M059J (cell line): ENCODE data around the gene MOB3B. TPM values are rescaled to one million over a fixed set of nuclear protein-coding genes. Genes with fewer than 3 reads are reported as not detected.
A peak's percentile ranks its signal among the peaks of the same experiment; 100 is the strongest.

ENCODE experiments used
- DNase-seq: peaks from one replicate; pipeline ENCODE4 v3.0.0-alpha.2; 2012; ENCODE audit warnings: low read depth
- total RNA-seq: library from RNA; depleted of rRNA; stranded (reverse); fragments of >200 nt; shearing (Covaris generic); gene quantifications from 2 replicates; pipeline ENCODE4 v1.2.3, GENCODE V29; 2014

The MOB3B gene
- total RNA-seq, 1 experiment from 2014 or later: 0.15 TPM

DNA sequence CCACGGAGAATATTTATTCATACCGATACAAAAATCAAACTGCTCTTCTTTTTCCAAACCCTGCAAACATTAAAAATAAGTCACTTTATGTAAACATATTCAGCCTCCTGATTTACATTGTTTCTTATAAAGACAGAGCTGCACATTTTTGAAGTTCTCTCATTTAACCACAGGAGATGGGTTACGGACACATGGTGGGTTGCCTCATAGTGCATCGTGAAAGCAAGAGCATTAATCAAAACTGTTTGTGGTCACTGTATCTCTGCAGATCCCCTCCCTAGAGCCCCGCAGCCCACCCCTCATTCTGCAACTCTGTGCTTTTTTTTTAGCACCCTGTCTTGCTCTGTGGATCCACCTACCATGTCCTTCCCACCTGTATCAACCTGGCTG lies 189.3 kb downstream of the MOB3B start:
- DNase-seq: no peak

DNA sequence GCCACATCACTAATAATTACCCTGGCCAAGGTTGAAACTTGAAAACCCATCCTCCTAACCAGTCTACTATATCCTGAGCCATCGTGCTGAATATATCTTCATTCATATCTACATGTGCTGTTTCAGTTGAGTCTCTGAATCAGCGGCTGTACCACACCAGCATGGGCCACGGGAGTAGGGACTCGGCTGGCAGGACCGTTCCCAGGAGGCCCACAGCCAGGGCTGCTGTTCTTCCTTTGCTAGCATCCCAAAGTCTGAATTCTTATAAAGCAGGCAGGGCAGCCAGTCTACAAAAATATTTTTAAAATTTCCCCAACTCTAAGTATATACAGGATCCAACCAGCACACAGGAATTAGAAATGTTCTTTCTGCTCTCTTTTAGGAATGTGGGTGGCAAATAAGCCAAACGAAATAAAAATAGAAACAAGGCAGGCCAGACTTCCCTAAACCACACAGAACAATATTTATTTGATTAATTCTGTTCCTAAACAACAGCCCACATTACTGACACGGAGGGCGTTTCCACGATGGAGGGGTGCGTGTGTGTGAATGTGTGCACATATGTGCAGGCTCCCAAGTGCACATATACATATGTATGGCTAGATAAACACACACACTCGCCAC lies 189.8 kb downstream of the MOB3B start:
- DNase-seq: no peak

DNA sequence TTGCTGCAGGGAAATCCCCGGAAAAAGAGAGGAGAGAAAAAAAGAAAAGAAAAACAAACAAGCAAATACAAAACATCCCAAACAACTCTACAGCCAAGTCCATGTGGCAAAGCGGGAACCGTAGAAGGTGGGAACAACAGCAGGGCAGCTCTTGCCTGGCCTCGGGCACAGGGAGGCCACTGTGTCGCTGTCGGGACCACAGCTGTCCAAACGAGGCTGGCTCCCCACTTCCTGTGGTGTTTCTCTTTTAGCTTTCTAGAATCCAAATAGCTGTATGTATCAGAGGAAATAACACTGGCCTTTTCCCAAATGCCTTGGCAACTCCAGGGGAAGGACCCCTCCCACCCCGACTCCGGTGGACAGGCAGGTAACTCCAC lies 191.1 kb downstream of the MOB3B start:
- DNase-seq: no peak

DNA sequence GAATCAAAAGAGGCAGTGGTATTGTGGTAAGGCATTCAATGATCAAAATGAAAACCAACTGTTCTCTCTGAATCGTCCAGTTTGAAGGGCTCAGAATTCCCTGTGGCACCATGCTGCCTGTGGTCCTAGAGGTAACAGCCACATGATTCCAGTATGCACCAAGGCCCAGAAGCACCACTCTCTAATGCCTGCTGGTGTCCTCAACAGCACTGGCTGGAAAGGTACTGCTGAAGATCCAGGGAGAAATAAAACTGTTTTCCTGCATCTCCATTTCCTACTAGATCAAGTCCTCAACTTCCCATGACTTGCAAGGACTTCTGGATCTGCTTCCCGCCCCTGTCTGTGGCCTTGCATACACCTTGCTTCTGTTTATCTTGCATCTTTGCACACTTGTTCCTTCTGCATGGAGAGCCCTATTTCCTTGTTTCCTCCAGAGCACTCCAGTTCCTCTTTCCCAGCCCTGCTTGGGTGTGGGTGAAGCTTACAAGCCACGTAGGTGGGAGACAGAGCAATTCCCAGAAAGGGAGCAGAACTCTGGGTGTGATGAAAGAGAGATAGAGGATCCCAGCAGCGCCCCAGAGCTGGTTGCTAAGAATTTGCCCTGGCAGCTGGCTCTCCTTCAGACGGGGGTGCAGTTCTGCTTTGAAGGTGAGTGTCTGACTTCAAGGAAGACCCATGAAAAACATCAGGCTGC lies 191.6 kb downstream of the MOB3B start:
- no peak for DNase-seq

DNA sequence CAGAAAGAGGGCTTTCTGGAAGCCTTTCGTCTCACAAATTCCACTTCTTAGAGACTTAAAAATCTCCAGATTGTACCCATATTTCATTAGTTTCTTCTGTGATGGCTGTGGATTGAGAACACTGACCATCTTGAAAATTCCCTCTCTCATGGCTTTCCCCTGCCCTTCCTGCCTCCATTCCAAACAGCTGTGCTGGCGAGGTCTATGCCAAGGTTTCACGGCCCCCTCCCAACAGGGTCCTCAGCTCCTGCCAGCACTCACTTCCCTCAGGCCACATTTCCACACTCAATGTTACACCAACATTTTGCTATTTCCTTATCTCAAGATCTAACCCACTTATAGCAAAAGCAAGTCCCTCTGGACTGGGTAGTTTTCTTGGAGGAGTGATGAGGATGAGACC lies 192.4 kb downstream of the MOB3B start:
- DNase-seq: peak; percentile 9

DNA sequence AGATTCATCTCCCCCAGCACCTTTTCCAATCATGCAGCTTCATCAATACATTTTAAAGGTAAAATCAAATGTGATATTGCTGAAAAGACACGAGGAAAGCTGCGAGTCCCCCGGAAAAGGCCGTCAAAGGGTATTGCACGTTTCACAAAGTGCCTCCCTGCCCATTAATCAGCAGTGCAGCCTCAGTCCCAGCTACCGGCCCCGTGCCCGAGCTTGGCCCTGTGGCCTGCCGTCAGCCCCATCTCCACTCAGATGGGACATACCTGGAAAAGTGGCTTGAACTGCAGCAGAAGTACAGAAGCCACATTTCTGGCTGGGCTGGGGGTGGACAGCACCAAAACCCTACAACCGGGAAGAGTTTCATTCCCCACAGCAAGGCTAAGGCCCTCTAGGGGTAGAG lies 192.8 kb downstream of the MOB3B start:
- DNase-seq: no peak

DNA sequence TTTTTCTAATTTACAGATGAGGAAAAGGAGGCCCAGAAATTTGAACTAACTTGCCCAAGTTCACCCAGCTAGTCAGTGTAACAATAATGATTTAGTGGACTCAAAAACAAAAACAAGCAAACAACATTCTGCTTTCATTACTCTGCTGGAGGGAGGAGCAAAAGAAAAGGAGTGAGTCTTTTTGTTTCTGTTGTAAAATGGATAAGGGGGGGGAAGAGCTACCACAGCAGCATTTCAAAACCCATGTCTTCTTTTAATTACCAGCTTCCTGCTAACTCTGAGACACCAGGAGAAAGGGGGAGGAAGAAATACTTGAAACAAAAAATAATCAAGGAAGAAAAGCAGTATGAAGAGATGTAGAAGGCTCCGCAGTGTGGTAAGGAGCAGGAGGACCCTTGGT lies 193.5 kb downstream of the MOB3B start:
- no peak for DNase-seq

DNA sequence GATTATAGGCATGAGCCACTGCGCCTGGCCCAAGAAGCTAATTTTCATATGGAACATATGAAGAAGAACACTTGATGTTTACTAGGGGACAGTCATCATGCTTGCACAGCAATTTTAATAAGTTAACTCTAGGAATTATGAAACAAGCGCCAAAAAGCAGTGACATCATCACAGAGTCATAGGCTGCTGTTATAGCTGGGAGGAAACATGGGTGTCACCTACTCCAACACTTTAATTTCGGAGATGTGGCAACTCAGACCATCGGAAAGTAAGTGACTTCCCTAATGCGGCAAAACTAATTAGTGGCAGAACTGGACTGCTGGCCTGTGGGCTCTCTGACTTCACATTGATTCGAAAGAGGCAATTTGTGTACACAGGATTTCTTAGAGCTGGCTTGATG lies 194.5 kb downstream of the MOB3B start:
- no peak for DNase-seq

DNA sequence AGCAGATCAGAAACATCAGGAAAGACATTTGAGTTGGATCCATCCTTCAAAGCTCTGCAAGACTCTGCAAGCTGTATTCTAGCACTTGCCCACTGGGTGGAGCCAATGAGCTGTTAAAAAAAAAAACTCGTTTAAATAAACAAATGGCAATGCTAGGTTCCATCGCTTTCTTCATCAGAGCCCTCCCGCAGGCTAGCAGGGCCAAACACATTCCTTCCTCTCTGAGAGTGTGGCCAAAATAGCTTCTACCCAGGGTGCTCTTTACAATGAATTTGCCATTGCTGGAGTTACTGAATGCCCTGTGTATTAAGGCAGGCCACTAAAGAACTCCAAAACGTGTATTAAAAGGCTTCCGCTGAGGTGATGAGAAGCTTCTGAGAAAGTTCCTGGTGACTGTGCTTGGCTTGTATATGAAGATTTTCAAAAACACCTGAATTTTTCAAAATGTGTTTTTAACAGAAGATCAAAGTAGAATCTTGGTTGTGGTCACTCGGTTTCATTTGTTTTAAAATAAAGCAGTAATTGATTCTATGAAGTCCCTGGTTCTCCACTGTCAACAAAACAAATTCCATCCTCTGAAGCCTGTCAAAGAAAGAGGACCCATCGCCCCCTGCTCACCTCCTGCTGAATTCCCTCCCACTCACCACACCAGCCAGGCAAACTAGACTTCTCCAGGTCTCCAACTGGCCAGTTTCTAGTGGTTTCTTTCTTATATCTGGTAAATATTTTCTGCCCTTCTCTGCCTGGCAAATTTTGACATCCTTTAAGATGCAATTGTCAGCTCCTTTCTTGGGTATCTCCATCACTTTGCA lies 196.2 kb downstream of the MOB3B start:
- peak; percentile 74 for DNase-seq

DNA sequence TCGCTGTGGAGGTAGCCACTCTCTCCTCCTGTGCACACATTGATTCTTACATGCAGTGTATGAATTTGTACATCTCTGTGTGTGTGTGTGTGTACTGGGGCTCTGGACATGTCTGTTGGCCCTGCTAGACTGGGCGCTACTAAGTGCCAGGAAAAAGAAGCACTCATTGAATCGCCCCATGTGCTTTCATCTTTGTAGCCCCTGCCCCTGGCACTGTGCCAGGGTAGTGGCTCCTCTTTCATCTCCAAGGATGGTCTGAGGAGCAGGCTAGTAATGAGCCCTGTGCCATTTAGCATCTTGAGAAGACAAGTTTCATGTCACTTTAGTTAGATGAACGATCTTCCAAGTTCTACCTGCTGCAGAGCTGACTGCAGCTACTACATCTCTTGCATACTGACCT lies 198.2 kb downstream of the MOB3B start:
- no peak for DNase-seq

DNA sequence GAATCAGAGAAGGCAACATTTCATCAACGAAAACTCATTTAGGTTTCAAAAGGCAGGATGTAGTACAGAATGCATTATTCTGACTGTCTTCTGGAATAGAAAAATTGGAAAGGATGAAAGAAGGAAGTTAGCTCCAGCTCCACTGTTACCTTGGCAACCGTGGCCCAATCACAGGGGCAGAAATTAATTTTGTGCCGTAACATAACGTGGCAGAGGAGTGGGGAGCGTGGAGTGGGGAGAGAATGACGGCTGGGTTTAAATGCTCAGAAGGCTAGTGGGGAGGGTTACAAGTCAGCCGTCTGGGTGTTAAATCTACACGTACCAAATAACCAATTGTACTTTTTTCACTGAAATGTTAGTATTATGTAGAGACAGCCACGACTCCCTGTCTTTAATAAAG lies 200.3 kb downstream of the MOB3B start:
- no peak for DNase-seq

DNA sequence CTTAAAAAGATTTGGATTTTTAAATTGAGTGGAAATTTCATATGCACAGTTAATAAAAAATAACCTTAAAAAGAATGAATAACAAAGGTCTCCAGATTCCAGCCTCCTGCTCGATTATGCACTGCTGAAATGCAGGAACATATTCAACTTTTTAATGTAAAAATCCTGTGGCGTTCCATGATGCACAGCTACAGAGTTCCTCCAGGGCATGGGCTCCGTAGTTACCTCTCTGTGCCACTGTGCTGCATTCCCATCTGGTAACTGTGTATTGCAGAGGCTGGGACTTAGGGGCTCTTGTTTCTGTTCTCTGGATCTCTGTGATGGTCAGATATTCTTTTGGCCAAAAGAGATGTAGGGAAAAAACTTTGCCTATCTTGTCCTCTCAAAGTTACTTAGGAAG lies 201.1 kb downstream of the MOB3B start:
- DNase-seq: no peak

DNA sequence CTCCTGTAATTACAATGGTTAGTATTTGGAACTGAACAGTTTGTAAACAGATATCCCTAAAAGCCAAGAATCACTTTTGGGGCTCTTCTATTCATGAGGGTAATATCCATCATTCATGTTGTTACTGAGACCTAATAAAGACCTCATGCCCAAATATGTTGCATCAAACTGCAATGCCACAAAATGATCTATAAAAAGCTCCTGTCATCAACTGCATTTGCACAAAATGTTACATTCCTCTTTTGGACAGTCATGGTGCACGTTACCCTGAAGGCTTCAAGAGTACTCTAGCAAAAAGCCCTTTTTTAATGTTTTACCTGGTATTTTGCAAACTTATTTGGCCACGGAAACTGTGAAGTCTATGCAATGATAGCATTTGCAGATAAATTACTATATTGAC lies 218.4 kb downstream of the MOB3B start:
- no peak for DNase-seq

DNA sequence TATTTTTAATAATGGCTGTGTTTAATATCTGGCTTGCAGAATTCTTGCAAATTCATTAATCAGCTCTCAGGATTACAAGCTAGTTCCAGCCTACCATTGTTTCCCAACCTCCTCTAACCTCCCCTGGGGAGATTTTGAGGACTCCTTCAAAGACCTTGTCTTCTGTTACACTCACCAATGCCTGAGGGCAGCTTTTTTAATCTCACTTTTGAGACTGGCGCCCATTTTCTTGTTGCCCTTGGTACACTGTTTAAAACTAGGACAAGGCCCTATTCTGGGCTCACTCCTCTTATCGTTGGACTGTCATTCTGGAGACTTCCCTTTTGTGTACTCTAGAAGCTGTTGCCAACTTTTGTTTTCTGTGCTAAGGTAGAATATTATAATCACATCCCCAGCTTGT lies 219.0 kb downstream of the MOB3B start:
- DNase-seq: no peak

DNA sequence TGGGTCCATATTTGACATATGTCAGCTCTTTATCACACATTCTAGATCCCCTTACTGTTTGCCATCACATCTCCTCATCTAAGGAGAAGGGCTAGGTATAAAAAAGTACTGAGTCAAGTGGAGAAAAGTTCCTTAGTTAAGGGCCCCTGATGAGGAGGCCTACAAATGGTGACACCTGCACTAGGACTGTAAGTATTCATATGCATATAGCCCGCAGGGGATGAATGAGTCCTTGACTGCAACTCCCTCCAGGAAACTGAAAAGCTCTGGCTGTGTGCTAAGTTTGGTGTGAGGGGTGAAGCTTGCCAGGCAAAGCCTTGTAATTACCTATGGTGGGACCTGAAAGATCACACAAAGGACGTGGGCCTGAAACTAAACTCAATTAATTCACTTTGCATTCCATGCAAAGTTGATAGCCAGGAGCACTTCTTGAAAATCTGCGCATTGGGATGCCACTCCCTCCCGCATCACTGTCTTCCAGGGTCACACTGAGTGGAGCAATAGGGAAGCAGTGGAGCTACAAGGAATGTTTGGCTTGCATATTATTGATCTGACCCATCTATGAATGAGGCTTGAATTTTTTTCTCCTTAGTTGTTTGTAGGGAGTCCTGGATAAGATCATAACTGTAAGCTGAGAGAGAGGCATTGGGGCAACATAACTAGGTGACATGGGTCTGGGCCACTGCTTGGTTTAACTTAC lies 220.8 kb downstream of the MOB3B start:
- DNase-seq: no peak

DNA sequence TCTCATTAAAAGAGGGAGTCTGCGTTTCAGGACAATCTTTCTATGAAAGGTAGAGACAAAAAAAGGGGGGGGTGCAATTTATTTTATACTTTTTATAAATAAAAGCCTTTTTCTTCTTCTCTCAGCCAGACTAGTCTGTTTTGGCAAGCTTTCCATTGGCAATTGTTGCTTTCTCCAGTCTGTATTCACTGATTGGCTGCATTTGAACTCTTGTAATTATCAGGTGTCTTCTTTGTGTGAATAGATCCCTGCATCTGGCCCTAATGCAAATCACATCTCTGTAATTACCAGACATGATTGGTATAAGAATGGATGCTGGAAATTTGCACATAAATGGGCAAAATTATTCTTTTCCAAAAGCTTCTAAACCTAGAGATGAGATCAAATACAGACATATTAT lies 225.1 kb downstream of the MOB3B start:
- DNase-seq: no peak

DNA sequence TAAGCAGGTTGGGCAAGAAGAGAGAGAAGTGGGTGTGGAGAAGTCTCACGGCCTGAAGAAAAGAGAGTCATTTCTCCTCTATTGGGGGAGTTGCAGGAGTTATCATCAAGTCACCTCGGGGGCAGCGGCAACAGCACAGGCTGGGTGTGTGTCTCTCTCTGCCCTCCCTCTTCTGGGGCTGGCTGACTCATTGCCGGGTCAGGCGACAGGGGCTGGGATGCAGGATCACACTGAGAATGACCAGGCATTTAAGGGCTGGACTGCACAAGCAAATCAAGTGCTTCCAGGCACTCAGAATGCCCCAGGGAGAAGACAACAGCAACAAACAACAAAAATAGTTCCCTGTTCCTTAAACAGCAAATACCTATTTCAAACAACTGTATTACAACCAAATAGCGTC lies 226.4 kb downstream of the MOB3B start:
- DNase-seq: peak; percentile 58

DNA sequence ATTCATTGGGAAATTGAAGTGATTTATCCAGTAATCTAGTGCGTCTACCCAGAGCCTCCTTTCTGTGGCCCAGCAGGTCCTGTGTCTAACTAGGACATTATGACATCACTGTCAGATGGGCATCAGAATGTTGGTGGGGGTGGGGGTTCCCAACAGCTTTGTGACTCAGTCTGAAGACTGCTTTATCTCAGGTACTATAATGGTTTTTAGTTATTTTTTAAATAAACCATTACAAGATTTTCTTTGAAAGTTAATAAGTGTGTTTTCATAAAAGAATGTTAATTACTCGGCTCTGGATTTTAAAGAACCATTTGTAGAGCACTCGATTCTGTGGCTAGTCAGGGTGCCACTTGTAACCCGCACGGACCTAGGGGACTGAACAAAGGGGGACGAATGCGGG lies 232.6 kb downstream of the MOB3B start, which contains the start of gene EQTN:
Gene EQTN, minus strand, starts transcription at position 101 of the 400 bp plus-strand sequence. Its CDS starts 95 bp downstream, at position 6.
- peak; percentile 12 for DNase-seq

DNA sequence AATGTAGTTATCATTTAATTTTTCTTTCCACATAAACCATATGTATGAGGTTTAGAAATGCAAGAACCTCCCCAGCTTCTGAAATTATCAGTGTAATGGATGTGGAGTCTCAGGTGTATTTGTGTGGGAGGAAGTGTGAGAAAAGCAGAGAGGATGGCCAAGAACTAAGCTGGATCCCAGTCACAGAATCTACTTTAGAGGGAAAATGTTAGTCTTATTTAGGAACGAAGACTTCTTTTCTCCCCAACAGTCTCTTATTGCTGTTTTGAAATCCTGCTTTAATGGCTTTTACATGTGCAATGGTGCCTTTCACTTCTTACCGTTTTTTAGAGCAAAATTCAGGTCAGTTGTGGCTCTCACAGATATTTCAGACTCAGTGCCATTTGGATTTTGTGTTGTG lies 235.6 kb downstream of the MOB3B start:
- no peak for DNase-seq

DNA sequence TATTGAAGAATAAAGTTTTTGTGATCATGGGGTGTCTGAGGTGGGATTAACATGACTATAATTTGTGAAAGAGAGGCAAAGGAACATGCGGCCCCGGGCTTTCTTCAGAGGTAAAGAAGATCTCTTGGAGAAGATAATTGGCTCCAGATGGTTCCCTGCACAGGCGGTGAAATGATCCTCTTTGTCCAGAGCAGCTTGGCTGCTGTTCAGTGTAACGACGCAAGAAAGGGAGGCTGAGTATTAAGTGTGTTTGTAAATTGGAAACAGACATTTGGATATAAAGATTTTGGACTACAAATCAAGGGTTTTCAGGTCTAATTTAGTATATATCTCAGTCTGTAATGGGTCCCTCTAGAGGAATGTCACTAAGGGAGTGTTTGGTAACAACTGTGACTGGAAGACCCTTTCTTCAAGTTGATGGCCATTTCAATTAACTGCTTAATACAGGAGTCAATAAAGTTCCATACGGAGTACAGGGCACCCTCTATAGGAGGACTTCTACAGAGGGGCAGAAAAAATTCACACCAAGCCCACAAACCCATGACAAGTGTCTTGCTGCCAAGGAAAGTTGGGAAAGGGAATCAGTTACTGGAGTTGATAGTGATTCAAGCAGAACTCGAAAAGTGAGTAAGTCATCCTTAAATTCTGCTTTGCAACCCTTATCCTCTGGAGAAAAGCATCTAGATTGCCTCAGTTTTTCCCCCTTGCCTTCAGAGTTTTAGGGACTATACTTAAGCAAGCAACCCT lies 236.8 kb downstream of the MOB3B start:
- DNase-seq: no peak

DNA sequence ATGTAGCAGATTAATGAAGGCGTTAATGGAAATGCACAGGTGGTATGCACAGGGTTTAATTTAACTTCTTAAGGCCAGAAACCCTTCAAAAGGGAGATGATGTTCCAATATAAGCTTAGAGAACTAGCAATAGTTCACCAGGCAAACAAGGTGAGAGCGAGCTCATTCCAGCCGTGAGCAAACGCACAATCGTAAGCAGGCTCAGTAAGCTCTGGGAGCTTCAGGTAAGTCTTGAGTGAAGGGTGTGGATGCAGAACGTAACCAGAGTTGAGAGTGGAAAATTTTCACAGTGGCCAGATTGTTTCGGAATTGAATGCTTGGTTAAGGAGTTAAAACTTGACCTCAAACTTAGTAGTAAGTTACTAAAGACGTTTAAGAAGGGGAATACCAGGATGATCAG lies 238.3 kb downstream of the MOB3B start:
- no peak for DNase-seq

DNA sequence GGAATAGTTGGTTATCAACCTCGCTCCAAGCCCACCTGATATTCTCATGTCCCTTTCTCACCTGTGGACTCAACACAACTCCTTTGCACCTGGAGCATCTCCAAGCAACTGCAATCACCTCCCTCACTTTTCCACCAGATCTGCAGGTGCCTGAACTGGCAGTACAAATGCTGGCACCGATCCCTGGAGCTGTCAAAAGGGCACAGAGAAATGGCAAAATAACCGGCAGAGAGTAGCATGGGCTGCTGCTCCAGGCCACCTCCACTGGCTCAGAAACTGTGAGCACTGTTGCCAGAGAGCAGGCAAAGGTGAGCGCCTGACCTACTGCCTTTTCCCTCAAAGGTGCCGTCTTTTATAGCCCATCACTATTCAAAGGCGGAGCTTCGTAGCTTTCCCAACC lies 247.3 kb downstream of the MOB3B start:
- DNase-seq: no peak
